ENCODE measurements around the gene PMM2.
"Not testable (repeated sequence)": the region's sequence is repeated elsewhere in the genome, so short reads cannot be mapped to it uniquely, and the experiment has no call there.

PMM2 gene

GRCh38 chr16:8781797-8782196, 15.8 kb upstream of the PMM2 start:
- H3K9me2 ChIP-seq (replicated peaks; ENCODE audit: low read depth, low read length) = no peaks in the 10 kb centered on the region
- H3K9me3 ChIP-seq (ENCODE audit: insufficient read depth, low read depth, low read length) = no peaks in the 10 kb centered on the region
- no peaks in the 10 kb centered on the region for H4K20me1 ChIP-seq (ENCODE audit: insufficient read depth, low read length, poor library complexity, severe bottlenecking)
- no peaks in the 10 kb centered on the region for H3K27me3 ChIP-seq (ENCODE audit: insufficient read depth, low read length, poor library complexity, severe bottlenecking)
- no peaks in the 10 kb centered on the region for H3K36me3 ChIP-seq (ENCODE audit: insufficient read depth, low read length)
- H3K9ac ChIP-seq (ENCODE audit: low read depth, low read length, poor library complexity, severe bottlenecking) = no peak overlapping the region
- TF ChIP-seq EZH2phosphoT487 (IDR thresholded peaks at IDR 0.05; ENCODE audit: borderline replicate concordance) = no peak
- TF ChIP-seq, protein P1, sequence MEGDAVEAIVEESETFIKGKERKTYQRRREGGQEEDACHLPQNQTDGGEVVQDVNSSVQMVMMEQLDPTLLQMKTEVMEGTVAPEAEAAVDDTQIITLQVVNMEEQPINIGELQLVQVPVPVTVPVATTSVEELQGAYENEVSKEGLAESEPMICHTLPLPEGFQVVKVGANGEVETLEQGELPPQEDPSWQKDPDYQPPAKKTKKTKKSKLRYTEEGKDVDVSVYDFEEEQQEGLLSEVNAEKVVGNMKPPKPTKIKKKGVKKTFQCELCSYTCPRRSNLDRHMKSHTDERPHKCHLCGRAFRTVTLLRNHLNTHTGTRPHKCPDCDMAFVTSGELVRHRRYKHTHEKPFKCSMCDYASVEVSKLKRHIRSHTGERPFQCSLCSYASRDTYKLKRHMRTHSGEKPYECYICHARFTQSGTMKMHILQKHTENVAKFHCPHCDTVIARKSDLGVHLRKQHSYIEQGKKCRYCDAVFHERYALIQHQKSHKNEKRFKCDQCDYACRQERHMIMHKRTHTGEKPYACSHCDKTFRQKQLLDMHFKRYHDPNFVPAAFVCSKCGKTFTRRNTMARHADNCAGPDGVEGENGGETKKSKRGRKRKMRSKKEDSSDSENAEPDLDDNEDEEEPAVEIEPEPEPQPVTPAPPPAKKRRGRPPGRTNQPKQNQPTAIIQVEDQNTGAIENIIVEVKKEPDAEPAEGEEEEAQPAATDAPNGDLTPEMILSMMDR (conservative IDR thresholded peaks at IDR 0.05; ENCODE audit: low read length) = no peak
- H2AFZ ChIP-seq (ENCODE audit: low read length) = no peak overlapping the region
- no peaks in the 10 kb centered on the region for H3F3A ChIP-seq (ENCODE audit: low read depth)
- H3K79me2 ChIP-seq (ENCODE audit: insufficient read depth, low read length) = no peaks in the 10 kb centered on the region
- H3K4me3 ChIP-seq (ENCODE audit: low read length, poor library complexity, severe bottlenecking) = no peak overlapping the region
- no peak overlapping the region for H3K4me2 ChIP-seq (ENCODE audit: low read depth, low read length, poor library complexity, severe bottlenecking)
- H3K4me1 ChIP-seq (ENCODE audit: insufficient read depth, low read length, poor library complexity, severe bottlenecking) = no peaks in the 10 kb centered on the region

- H2AFZ ChIP-seq (ENCODE audit: low read length) = no peak overlapping the region
- H4K20me1 ChIP-seq (ENCODE audit: insufficient read depth, low read length, poor library complexity, severe bottlenecking) = no peaks in the 10 kb centered on the region
- no peaks in the 10 kb centered on the region for H3K9me2 ChIP-seq (replicated peaks; ENCODE audit: low read depth, low read length)
- no peak overlapping the region for H3K4me3 ChIP-seq (ENCODE audit: low read length, poor library complexity, severe bottlenecking)
- no peaks in the 10 kb centered on the region for H3K27me3 ChIP-seq (ENCODE audit: insufficient read depth, low read length, poor library complexity, severe bottlenecking)
- H3K9me3 ChIP-seq (ENCODE audit: insufficient read depth, low read depth, low read length) = no peaks in the 10 kb centered on the region
- H3K4me1 ChIP-seq (ENCODE audit: insufficient read depth, low read length, poor library complexity, severe bottlenecking) = no peaks in the 10 kb centered on the region
- H3K36me3 ChIP-seq (ENCODE audit: insufficient read depth, low read length) = no peaks in the 10 kb centered on the region
- no peak overlapping the region for H3K4me2 ChIP-seq (ENCODE audit: low read depth, low read length, poor library complexity, severe bottlenecking)
- TF ChIP-seq, protein P1 (conservative IDR thresholded peaks at IDR 0.05; ENCODE audit: low read length) = no peak
- no peak for TF ChIP-seq EZH2phosphoT487 (IDR thresholded peaks at IDR 0.05; ENCODE audit: borderline replicate concordance)
- H3K9ac ChIP-seq (ENCODE audit: low read depth, low read length, poor library complexity, severe bottlenecking) = no peak overlapping the region
- H3K79me2 ChIP-seq (ENCODE audit: insufficient read depth, low read length) = no peaks in the 10 kb centered on the region
- no peaks in the 10 kb centered on the region for H3F3A ChIP-seq (ENCODE audit: low read depth)
Measured at GRCh38 chr16:8782673-8783072, 15.0 kb upstream of the PMM2 start.

GRCh38 chr16:8785408-8785807, 12.2 kb upstream of the PMM2 start:
- TF ChIP-seq, protein P1 (conservative IDR thresholded peaks at IDR 0.05; ENCODE audit: low read length) = no peak
- no peak for TF ChIP-seq EZH2phosphoT487 (IDR thresholded peaks at IDR 0.05; ENCODE audit: borderline replicate concordance)
- Histone ChIP-seq H3K9me2 (replicated peaks; ENCODE audit: low read depth, low read length) (no peaks in the 10 kb centered on the region), H3K36me3 (ENCODE audit: insufficient read depth, low read length) (no peaks in the 10 kb centered on the region), H3F3A (ENCODE audit: low read depth) (no peaks in the 10 kb centered on the region), H4K20me1 (ENCODE audit: insufficient read depth, low read length, poor library complexity, severe bottlenecking) (no peaks in the 10 kb centered on the region), H3K4me2 (ENCODE audit: low read depth, low read length, poor library complexity, severe bottlenecking) (no peak overlapping the region), H3K79me2 (ENCODE audit: insufficient read depth, low read length) (no peaks in the 10 kb centered on the region), H3K9me3 (ENCODE audit: insufficient read depth, low read depth, low read length) (no peaks in the 10 kb centered on the region), H3K4me3 (ENCODE audit: low read length, poor library complexity, severe bottlenecking) (no peak overlapping the region), H3K9ac (ENCODE audit: low read depth, low read length, poor library complexity, severe bottlenecking) (no peak overlapping the region), H2AFZ (ENCODE audit: low read length) (no peak overlapping the region), H3K27me3 (ENCODE audit: insufficient read depth, low read length, poor library complexity, severe bottlenecking) (no peaks in the 10 kb centered on the region), H3K4me1 (ENCODE audit: insufficient read depth, low read length, poor library complexity, severe bottlenecking) (no peaks in the 10 kb centered on the region)

DNA sequence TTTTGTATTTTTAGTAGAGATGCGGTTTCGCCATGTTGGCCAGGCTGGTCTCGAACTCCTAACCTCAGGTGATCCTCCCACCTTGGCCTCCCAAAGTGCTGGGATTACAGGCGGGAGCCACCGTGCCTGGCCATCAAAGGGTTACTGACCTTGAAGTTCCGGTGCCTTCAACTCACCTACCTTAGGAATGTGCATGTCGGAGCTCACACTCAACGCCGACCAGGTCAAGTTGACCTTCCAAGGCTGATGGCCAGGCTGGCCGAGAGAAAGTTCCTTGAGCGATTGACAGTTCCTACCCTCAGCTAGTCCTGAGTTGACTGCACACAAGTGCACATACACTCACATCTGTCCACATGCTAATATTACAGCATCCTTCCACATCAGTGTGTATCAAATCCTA, 11.3 kb upstream of the PMM2 start:
- H3F3A ChIP-seq (ENCODE audit: low read depth); H3K9me2 ChIP-seq (replicated peaks; ENCODE audit: low read depth, low read length); H3K36me3 ChIP-seq (ENCODE audit: insufficient read depth, low read length); H3K4me3 ChIP-seq (ENCODE audit: low read length, poor library complexity, severe bottlenecking); H4K20me1 ChIP-seq (ENCODE audit: insufficient read depth, low read length, poor library complexity, severe bottlenecking); H3K4me1 ChIP-seq (ENCODE audit: insufficient read depth, low read length, poor library complexity, severe bottlenecking); H3K79me2 ChIP-seq (ENCODE audit: insufficient read depth, low read length); H3K4me2 ChIP-seq (ENCODE audit: low read depth, low read length, poor library complexity, severe bottlenecking); H3K27me3 ChIP-seq (ENCODE audit: insufficient read depth, low read length, poor library complexity, severe bottlenecking); H3K9ac ChIP-seq (ENCODE audit: low read depth, low read length, poor library complexity, severe bottlenecking); H2AFZ ChIP-seq (ENCODE audit: low read length); H3K9me3 ChIP-seq (ENCODE audit: insufficient read depth, low read depth, low read length): not testable (repeated sequence)

Data from Loucy (cell line).